Osteoblast (primary cell): ENCODE results near the gene TTLL4. TPM values are rescaled to one million over a fixed set of nuclear protein-coding genes. Genes with fewer than 3 reads are reported as not detected.

Experiments
- DNase-seq: peaks from one replicate; pipeline ENCODE4 v3.0.0; 2011; ENCODE audit warnings: low spot score, mixed read lengths; ENCODE audit not compliant: insufficient read length; ENCODE audit errors: missing footprints
- H2AFZ ChIP-seq: 2 replicates; pipeline ENCODE4 v1.6.0; 2011; ENCODE audit warnings: mild to moderate bottlenecking, low read length
- H3K27ac ChIP-seq: 2 replicates; pipeline ENCODE4 v1.5.1; 2011; ENCODE audit warnings: mild to moderate bottlenecking, low read depth, low read length, moderate library complexity
- H3K27me3 ChIP-seq: 2 replicates; pipeline ENCODE4 v1.6.0; 2012; ENCODE audit warnings: mild to moderate bottlenecking, control low read depth, inconsistent platforms, low read length, moderate library complexity; ENCODE audit not compliant: insufficient read depth
- H3K36me3 ChIP-seq: 2 replicates; pipeline ENCODE4 v1.5.1; 2011; ENCODE audit warnings: mild to moderate bottlenecking, low read length, control low read depth, moderate library complexity; ENCODE audit not compliant: insufficient read depth
- H3K4me1 ChIP-seq: 2 replicates; pipeline ENCODE4 v1.5.1; 2011; ENCODE audit warnings: mild to moderate bottlenecking, low read length, control low read depth, moderate library complexity; ENCODE audit not compliant: insufficient read depth
- H3K4me2 ChIP-seq: 2 replicates; pipeline ENCODE4 v1.6.0; 2011; ENCODE audit warnings: mild to moderate bottlenecking, low read length; ENCODE audit not compliant: insufficient read depth
- H3K4me3 ChIP-seq: fragments of 200-600 bp; sonication (generic); 3 replicates; pipeline ENCODE4 v1.5.1; 2012; ENCODE audit warnings: mild to moderate bottlenecking, low read length, inconsistent platforms; ENCODE audit not compliant: insufficient read depth
- H3K79me2 ChIP-seq: 2 replicates; pipeline ENCODE4 v1.6.0; 2012; ENCODE audit warnings: mild to moderate bottlenecking, low read length, control low read depth, inconsistent platforms; ENCODE audit not compliant: insufficient read depth
- H3K9me3 ChIP-seq: 2 replicates; pipeline ENCODE4 v1.5.1; 2011; ENCODE audit warnings: low read depth, low read length, control low read depth
- H4K20me1 ChIP-seq: 2 replicates; pipeline ENCODE4 v1.6.0; 2012; ENCODE audit warnings: mild to moderate bottlenecking, low read length, control low read depth; ENCODE audit not compliant: insufficient read depth
- CTCF ChIP-seq: IDR thresholded peaks from 2 replicates; pipeline ENCODE4 v1.5.1; 2011; ENCODE audit warnings: mild to moderate bottlenecking, low read depth, low read length, moderate library complexity; ENCODE audit errors: extremely low read depth
- total RNA-seq: library from RNA; depleted of rRNA; stranded (reverse); fragments of >200 nt; gene quantifications from 2 replicates; pipeline ENCODE4 v1.2.3, GENCODE V29; 2012

TTLL4 gene
- total RNA-seq, 1 donor = 13.0 TPM

- peaks cover 10% of the 10 kb centered on the region for H3K4me1 ChIP-seq
- H3K27ac ChIP-seq = no peak overlapping the region
Measured at GRCh38 chr2:218785103-218785502, 74.5 kb downstream of the TTLL4 start.

GRCh38 chr2:218786133-218786532 lies 75.5 kb downstream of the TTLL4 start:
- Histone ChIP-seq H3K4me2 (no peak overlapping the region), H4K20me1 (peaks cover 6% of the 10 kb centered on the region), H3K36me3 (no peaks in the 10 kb centered on the region), H3K27me3 (peaks cover 3% of the 10 kb centered on the region), H3K4me3 (no peak overlapping the region), H2AFZ (no peak overlapping the region), H3K9me3 (no peaks in the 10 kb centered on the region), H3K27ac (no peak overlapping the region), H3K4me1 (peaks cover 6% of the 10 kb centered on the region), H3K79me2 (no peaks in the 10 kb centered on the region)
- no peak for TF ChIP-seq CTCF
- no peak for DNase-seq

More at GRCh38 chr2:218785103-218785502, 74.5 kb downstream of the TTLL4 start:
- Histone ChIP-seq H3K27me3 (peaks cover 3% of the 10 kb centered on the region), H3K4me3 (no peak overlapping the region), H2AFZ (no peak overlapping the region), H3K4me2 (no peak overlapping the region), H3K79me2 (no peaks in the 10 kb centered on the region), H4K20me1 (peaks cover 5% of the 10 kb centered on the region), H3K36me3 (no peaks in the 10 kb centered on the region), H3K9me3 (no peaks in the 10 kb centered on the region)
- no peak for DNase-seq
- no peak for TF ChIP-seq CTCF

GRCh38 chr2:218788529-218789255 lies 78.1 kb downstream of the TTLL4 start:
- Histone ChIP-seq H3K27me3 (peaks cover 4% of the 10 kb centered on the region), H2AFZ (no peak overlapping the region), H3K4me2 (no peak overlapping the region), H4K20me1 (peaks cover 6% of the 10 kb centered on the region), H3K79me2 (no peaks in the 10 kb centered on the region), H3K9me3 (no peaks in the 10 kb centered on the region), H3K27ac (no peak overlapping the region), H3K4me3 (no peak overlapping the region), H3K4me1 (no peaks in the 10 kb centered on the region), H3K36me3 (no peaks in the 10 kb centered on the region)
- no peak for TF ChIP-seq CTCF
- no peak for DNase-seq

- Histone ChIP-seq H3K27me3 (peaks cover 6% of the 10 kb centered on the region), H2AFZ (no peak overlapping the region), H3K9me3 (no peaks in the 10 kb centered on the region), H3K27ac (no peak overlapping the region), H4K20me1 (peaks cover 11% of the 10 kb centered on the region), H3K79me2 (no peaks in the 10 kb centered on the region), H3K4me3 (no peak overlapping the region), H3K36me3 (no peaks in the 10 kb centered on the region), H3K4me2 (no peak overlapping the region), H3K4me1 (no peaks in the 10 kb centered on the region)
- DNase-seq = no peak
- no peak for TF ChIP-seq CTCF
Measured at GRCh38 chr2:218792433-218792832, 81.8 kb downstream of the TTLL4 start.
